Nephron progenitor cell (in vitro differentiated cells): ENCODE data around the gene FICD.

Experiments used
- DNase-seq: peaks from one replicate; pipeline ENCODE4 v3.0.0; 2021
- H3K27ac Mint-ChIP-seq: 2 replicates; pipeline ENCODE4 v1.8.0; 2021; ENCODE audit warnings: mild to moderate bottlenecking, moderate library complexity, mixed read lengths
- H3K27me3 Mint-ChIP-seq: 2 replicates; pipeline ENCODE4 v1.8.0; 2021; ENCODE audit warnings: mild to moderate bottlenecking, low read depth, mixed read lengths; ENCODE audit not compliant: poor library complexity
- H3K36me3 Mint-ChIP-seq: 2 replicates; pipeline ENCODE4 v1.8.0; 2021; ENCODE audit warnings: low read depth, mixed read lengths
- H3K4me1 Mint-ChIP-seq: 2 replicates; pipeline ENCODE4 v1.8.0; 2021; ENCODE audit warnings: mixed read lengths
- H3K4me3 Mint-ChIP-seq: 2 replicates; pipeline ENCODE4 v1.8.0; 2021; ENCODE audit warnings: mild to moderate bottlenecking, moderate library complexity, mixed read lengths
- H3K9me3 Mint-ChIP-seq: 2 replicates; pipeline ENCODE4 v1.8.0; 2021; ENCODE audit warnings: mild to moderate bottlenecking, moderate library complexity, mixed read lengths
- CTCF ChIP-seq: fragments of 200-600 bp; sonication (generic); IDR thresholded peaks from 2 replicates; pipeline ENCODE4 v1.5.0; 2021; ENCODE audit warnings: antibody characterized with exemption

Gene FICD

GRCh38 chr12:108523365-108523764 is 8.3 kb downstream of the FICD start:
- no peak for TF ChIP-seq CTCF
- peaks cover 3% of the 10 kb centered on the region for H3K27me3 Mint-ChIP-seq
- no peak for DNase-seq
- no peaks in the 10 kb centered on the region for H3K9me3 Mint-ChIP-seq
- no peak overlapping the region for H3K4me3 Mint-ChIP-seq
- H3K4me1 Mint-ChIP-seq: no peaks in the 10 kb centered on the region
- peaks cover 72% of the 10 kb centered on the region for H3K36me3 Mint-ChIP-seq
- H3K27ac Mint-ChIP-seq: no peak overlapping the region

- DNase-seq: no peak
- H3K36me3 Mint-ChIP-seq: peaks cover 76% of the 10 kb centered on the region
- H3K4me1 Mint-ChIP-seq: no peaks in the 10 kb centered on the region
- H3K4me3 Mint-ChIP-seq: no peak overlapping the region
- no peaks in the 10 kb centered on the region for H3K27me3 Mint-ChIP-seq
- H3K27ac Mint-ChIP-seq: no peak overlapping the region
- no peaks in the 10 kb centered on the region for H3K9me3 Mint-ChIP-seq
- TF ChIP-seq CTCF: no peak
Measured at GRCh38 chr12:108525681-108526080, 10.6 kb downstream of the FICD start.

GRCh38 chr12:108526482-108527165 is 11.5 kb downstream of the FICD start:
- H3K4me3 Mint-ChIP-seq: no peak overlapping the region
- no peaks in the 10 kb centered on the region for H3K4me1 Mint-ChIP-seq
- DNase-seq: no peak
- no peaks in the 10 kb centered on the region for H3K27me3 Mint-ChIP-seq
- peak overlapping the region; percentile 48 for H3K27ac Mint-ChIP-seq
- peaks cover 76% of the 10 kb centered on the region for H3K36me3 Mint-ChIP-seq
- TF ChIP-seq CTCF: no peak
- no peaks in the 10 kb centered on the region for H3K9me3 Mint-ChIP-seq

GRCh38 chr12:108527166-108527496 is 12.1 kb downstream of the FICD start:
- no peaks in the 10 kb centered on the region for H3K27me3 Mint-ChIP-seq

GRCh38 chr12:108530161-108530560 is 15.1 kb downstream of the FICD start:
- H3K9me3 Mint-ChIP-seq: no peaks in the 10 kb centered on the region
- no peak for DNase-seq
- no peak overlapping the region for H3K27ac Mint-ChIP-seq
- H3K27me3 Mint-ChIP-seq: no peaks in the 10 kb centered on the region
- no peak overlapping the region for H3K4me3 Mint-ChIP-seq
- TF ChIP-seq CTCF: no peak
- peaks cover 7% of the 10 kb centered on the region for H3K4me1 Mint-ChIP-seq
- peaks cover 75% of the 10 kb centered on the region for H3K36me3 Mint-ChIP-seq

More at GRCh38 chr12:108527166-108527496, 12.1 kb downstream of the FICD start:
- Mint-ChIP-seq H3K4me3 (no peak overlapping the region), H3K36me3 (peaks cover 76% of the 10 kb centered on the region), H3K27ac (peak overlapping the region; percentile 48), H3K9me3 (no peaks in the 10 kb centered on the region), H3K4me1 (peaks cover under 1% of the 10 kb centered on the region)
- TF ChIP-seq CTCF: no peak
- DNase-seq: no peak
